HG02798 (cell line): ENCODE data around the gene RNF214.

Experiments
- ATAC-seq: cut with Tn5 transposase; IDR thresholded peaks from one replicate; pipeline ENCODE4 v1.9.1; 2021; ENCODE audit warnings: mild to moderate bottlenecking; ENCODE audit not compliant: unreplicated experiment, poor library complexity

Gene RNF214

DNA sequence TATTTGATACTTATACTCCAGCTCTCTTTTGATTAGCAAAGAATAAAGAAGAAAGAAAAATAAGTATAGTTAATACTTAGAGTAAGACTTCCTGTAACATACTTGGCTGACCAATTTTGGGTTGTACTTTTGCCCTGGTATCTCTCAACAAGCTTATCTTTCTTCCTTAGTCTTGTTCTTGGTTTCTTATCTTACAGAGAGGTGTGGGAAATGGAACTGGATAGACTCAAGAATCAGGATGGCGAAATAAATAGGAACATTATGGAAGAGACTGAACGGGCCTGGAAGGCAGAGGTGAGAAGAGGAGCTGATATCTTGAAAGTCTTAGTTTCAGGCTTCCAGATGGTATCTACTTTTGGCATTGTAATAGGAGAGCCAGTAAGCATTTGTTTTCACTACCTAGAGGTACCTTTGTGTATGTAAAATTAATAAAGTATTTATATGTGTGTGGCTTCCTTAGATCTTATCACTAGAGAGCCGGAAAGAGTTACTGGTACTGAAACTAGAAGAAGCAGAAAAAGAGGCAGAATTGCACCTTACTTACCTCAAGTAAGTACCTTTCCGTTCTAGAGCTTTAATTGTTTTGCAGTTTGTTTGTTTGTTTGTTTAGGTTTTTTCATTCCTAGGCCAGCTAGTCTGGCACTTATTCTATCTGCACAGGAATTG is 47.4 kb downstream of the RNF214 start:
- no peak for ATAC-seq

DNA sequence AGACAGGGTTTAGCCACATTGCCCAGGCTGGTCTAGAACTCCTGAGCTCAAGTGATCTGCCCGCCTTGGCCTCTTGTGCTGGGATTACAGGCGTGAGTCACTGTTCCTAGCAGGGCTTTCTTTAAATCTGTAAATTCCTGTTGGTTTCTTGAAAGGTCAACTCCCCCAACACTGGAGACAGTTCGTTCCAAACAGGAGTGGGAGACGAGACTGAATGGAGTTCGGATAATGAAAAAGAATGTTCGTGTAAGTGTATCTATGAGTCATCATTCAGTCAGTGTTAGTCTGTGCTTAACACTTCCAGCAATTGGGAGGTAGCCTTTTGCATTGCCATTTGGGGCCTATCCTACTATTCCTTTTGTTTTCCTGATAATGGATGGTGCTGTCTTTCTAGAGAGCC is 48.7 kb downstream of the RNF214 start:
- no peak for ATAC-seq

DNA sequence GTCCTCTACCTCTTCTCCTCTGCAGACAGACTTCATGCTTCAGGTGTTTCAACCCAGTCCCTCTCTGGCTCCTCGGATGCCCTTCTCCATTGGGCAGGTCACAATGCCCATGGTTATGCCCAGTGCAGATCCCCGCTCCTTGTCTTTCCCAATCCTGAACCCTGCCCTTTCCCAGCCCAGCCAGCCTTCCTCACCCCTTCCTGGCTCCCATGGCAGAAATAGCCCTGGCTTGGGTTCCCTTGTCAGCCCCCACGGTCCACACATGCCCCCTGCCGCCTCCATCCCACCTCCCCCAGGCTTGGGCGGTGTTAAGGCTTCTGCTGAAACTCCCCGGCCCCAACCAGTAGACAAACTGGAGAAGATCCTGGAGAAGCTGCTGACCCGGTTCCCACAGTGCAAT is 49.4 kb downstream of the RNF214 start:
- ATAC-seq: no peak

DNA sequence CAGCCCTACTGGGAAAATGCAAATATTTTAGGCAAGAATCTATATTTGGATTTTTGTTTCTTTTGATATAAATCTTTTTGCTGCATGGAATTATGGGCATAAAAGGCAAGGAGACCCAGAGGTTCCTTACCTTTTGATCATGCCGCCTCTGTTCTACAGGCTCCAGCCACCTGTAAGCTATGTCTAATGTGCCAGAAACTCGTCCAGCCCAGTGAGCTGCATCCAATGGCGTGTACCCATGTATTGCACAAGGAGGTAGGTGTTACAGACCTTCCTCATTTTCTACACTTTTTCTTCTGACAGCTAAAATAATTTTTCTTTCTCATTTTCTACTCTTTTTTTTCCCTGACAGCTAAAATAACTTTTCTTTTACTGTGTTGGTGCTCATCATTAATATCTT is 50.5 kb downstream of the RNF214 start:
- ATAC-seq: no peak

DNA sequence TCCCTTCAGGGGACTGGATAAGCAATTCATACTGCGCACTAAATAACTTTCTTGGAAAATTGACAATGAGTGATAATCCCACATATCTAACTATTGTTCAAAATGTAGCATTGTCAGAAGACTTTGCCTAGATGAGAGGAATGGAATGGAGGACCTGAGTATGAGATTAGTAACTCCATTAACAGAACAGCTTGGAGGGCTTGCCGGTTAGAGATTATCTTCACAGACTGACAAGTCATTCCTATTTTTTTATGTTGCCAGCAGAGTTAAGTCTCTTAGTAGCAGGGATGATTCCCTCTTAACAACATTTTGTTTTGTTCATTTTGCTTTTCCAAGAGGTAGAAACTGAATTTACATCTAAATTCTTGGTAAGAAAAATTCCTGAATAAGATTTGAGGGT is 51.6 kb downstream of the RNF214 start:
- no peak for ATAC-seq

DNA sequence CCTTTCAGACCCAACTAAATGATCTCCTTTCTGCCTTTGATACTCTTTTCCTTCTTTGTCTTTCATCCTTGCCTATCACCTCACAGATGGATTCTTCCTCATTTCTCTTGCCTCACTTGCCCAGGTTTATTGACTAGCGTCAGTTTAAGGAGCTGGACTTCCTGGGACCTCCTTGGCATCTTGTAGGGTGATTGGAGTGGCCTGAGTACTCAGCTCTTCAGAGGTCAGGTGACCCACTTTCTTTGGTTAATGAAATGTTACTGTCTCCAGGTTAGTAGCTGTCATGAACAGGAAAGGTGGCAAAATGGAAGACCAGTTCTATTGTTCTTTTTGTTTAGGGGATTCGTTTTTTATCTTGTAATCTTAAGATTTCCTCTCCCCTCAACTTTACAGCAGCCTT is 54.1 kb downstream of the RNF214 start:
- ATAC-seq: no peak

DNA sequence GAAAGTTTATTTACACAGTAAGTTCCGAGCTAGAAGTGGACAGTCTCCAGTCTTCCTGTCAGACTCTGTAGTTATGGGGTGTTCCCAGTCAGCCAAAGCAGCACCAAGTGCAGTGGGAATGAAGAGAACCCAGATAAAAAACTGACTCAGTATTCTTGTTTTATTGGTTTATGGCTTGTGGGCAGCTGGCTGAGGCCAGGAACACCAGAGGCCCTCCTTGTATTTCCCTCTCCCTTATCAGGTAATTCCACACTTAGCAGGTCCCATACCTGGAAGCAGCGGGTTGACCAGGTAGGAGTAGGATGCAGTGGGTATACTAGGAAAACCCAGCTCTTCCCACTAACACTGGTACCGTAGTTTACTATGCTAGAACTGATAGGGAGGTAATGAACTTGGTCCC is 55.2 kb downstream of the RNF214 start:
- no peak for ATAC-seq

DNA sequence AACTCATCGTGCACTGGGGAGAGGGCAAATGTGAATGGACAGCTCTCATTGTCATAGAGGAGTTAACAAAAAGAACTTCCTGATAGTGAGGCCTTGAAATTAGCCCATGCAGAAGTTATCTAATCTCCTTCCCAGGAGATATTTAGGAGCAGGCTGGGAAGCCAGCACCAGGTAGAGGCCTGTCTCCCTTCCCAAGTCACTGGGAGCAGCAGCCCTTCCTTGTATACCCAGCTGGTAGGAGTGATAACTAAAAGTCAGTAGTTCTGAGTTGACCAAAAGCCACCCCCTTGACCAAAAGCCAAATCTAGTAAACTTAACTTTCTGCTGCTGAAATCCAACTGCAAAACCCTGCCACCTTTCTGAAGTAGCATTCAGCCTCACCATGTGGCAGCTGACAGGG is 57.3 kb downstream of the RNF214 start:
- no peak for ATAC-seq

DNA sequence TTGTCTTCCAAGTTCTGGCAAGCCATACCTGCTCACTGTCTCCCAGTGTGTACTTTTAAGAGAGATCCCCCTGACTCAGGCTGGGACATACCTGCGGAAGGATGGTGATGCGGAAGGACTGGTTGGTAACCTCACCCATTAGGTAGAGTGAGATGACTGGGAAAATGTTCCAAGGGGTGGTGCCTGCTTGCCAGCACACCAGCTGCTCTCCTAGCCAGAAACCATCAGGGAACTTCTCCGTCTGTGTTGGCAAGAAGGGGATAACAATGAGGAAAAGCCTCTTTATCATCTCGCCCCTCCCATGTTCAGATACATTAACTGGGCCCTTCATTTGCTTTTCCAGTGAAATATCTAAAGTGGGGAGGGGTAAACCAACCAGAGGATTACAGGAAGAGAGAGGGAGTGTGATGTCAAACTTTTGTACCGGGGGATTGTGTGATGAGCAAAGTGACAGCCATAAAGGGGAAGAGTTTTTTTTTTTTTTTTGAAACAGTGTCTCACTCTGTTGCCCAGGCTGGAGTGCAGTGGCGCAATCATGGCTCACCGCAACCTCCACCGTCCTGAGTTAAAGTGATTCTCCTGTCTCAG is 58.4 kb downstream of the RNF214 start, which contains the start of gene BACE1-AS:
Gene BACE1-AS, plus strand, starts transcription at position 538 of the 588 bp plus-strand sequence.
- no peak for ATAC-seq

DNA sequence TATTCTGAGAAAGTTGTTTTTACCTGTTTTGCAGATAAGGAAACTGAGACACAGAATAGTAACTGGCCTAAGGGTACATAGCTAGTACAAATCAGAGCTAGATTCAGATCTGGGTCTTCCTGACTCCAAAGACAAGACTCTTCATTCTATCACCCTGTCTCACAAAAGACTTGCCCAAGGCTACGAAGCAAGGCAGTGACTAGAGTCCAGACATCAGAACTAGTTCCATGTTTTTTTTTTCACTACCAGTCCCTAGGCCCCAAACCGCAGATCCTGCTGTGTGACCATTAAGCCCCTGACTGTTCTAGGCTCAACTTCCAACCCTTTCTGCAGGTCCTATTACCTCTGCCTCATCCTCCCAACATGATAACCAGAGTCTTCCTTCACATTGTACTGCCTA is 60.1 kb downstream of the RNF214 start:
- ATAC-seq: no peak

DNA sequence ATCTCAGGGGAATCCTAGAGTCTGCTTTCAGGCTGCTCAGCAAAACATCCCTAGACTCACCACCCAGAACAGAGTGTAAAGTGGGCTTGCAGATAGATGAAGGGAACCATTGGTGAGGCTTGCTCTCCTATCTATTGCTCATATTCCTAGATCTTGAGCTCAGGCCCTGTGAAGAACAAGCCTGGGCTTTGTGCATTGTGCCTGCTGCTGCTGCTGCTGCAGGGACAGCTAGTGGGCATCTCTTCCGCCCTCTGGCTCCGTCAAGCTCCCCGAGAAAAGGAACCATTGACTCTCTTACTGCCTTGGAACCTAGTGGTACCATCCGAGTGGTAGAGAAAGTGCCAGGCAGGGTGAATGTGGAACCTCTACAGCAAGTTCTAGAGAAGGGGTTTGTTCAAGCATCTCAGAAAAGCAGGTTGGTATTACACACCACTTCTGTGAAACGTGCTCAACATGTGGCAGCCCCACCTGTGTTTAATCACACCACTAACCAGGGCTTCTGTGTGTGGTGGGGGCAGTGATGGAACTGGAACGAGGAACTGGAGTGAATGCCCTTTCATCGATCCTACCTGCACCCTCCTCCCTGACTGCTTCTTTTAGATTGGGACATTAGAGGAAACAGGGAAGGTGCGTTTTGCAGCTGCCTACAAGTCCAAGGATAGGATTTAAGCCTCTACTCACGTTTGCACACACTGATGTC is 63.1 kb downstream of the RNF214 start:
- ATAC-seq: no peak

DNA sequence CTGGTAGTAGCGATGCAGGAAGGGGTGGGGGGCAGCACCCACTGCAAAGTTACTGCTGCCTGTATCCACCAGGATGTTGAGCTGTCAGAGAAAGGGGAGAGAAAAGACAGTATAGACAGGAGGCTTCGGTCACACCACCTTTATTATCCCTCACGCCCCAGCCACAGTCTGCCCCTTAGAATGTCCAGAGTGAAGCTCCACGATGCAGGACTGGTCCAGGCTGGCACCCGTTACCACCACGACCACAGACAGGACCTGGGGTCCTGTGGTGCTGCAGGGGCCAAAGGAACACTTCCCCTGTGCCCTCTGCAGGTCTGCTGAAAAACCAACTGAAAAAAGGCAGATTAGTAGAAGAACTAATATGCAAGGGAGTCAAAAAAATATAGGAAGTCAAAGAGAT is 64.4 kb downstream of the RNF214 start:
- no peak for ATAC-seq

DNA sequence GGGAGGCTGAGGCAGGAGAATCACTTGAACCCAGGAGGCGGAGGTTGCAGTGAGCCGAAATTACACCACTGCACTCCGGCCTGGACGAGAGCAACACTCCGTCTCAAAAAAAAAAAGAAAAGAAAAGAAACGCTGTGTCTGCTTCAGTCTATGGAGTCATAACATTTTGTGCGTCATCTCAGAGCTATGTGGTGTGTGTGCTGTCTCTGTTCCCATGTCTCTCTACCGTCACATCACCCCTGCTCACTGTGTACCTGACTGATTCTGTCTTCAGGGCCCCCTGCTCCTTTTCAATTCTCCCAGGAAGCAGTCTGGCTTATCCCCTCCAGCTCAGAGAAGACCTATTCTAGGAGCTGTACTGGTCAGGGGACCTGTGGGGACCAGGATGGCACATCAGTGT is 65.7 kb downstream of the RNF214 start:
- no peak for ATAC-seq

DNA sequence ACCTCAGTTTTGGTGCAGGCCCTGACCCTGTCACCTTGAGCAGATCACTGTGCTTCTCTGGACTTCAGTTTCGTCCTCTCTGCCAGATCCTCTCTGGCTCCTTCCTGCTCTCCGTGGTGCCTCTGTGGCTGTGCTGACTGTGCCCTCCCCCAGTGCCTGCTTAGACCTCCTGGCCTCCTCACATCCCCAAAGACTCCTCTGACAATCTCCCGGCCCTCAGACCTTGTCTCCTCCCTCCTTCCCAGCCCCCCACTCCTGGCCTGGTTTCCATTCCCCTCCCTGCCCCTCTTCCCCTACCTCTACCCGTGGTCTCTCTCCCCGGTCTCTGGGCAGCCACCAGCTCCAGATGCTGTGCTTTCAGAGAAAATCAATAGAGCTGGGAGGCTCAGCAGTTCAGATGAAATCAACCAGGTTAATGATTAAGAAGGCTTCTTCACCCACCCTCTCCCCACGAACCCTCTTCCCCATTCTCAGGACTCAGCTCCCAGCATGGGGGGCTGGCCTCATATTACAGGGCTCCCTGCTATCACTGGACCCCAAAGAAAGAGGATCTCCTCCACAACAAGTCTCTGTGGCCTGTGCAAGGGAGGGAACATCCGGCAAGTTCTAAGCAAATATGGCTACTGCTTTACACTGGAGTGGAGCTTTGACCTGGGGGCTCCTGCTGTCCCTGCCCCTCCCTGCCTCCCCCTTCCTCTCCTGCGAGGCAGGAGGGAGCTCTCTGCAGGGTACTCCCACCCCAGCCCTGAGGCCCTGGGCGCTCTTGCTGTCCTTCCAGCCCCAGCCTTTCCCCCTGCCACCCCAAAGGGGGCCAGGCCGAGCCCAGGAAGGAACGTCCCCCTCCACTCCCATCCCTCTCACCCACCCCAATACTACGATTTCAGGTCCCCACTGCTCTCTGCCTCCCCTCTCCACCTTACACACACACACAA is 67.1 kb downstream of the RNF214 start:
- ATAC-seq: no peak

DNA sequence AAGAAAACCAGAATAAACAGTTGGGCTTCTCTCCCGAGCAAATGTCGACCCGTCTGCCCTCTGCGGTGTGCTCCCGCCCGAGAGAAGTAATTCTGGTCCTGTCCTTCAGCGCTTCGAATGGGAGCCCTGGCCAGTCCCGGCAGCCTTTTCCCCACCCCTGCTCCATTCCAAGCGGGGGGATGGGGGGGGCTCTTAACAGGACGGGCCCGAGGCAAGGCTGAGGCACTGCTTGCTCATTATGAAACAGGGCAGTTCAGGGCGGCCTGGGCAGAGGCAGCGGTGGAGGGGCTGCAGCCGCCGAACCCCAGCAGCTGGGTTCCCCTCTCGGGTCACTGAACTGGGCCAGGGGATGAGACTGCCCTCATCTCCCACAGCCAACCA is 67.8 kb downstream of the RNF214 start:
- no peak for ATAC-seq

DNA sequence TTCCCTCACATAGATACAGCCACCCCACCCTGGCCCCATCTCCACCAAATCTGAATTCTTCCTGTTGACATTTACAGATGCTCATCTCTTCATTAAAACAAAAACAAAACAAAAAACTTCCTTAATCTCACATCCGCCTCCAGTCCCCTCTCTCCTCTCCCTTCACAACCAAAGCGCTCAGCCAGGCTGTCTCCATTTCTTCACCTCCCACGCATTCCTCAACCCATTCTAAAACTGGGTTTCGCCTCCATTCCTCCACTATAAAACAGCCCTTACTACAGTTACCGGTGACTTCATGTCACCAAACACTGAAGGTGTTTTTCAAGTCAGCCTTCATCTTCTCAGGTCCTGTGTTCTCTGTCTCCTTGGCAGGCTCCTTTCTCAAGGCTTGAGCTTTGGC is 68.3 kb downstream of the RNF214 start:
- ATAC-seq: no peak

DNA sequence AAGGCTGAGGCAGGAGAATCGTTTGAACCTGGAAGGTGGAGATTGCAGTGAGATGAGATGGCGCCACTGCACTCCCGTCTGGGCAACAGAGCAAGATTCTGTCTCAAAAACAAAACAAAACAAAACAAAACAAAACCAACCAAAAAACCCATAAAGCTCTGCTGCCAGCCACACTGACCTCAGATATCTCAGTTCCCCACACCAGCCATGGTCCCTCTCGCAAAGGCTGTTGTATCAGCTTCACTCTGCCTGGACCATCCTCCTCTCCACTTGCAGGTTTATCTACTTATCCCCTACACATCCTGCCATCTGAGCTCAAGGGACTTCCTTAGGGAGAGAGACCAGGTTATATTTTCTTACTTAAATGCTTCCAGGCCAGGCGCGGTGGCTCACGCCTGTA is 69.8 kb downstream of the RNF214 start:
- no peak for ATAC-seq

DNA sequence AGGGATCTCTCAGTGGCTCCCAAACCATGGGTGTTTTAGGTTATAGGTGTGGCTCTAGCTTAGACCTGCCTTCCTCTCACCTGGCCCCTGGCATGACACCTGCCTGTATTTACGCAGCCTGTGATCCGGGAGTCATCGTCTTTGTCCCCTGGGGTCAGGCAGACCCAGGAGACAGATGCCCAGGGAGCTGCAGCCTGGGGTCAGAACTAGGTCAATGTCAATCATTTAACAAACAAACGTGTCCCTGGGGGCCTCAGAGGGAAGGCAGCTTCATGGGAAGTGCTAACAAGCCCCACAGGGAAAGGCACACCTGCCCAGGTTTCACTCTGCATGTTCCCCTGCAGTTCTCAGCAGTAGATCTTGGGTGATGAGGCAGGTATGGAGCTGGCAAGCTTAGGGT is 70.6 kb downstream of the RNF214 start:
- no peak for ATAC-seq

DNA sequence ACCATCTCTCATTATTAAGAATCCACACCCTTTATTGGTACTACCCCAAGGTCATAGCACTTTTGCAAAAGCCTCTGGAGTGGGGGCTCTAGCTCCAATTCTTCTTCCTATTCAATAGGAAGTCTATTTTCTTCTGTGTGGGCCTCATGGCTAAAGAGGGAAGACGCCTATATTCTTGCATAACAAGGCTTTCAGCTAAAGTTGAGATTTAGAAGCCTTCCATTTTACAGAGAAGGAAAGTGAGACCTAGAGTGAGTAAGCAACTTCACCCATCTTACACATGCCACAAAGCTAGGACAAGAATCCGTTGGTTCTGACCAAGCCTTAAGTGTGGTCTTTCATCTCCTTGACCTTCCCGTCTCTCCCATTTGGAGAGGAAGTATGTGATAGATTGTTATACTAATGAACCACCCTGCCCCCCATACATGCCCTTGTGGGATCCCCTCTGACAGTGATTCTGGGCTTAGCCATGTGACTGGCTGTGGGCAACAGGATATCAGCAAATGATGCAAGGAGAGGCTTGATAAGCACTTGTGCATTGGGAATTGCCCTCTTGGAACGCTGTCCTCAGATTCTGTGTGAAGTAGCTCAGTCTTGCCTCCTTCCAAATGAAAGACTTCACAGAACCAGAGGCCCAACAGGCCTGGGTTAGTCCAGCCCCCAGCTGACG is 71.3 kb downstream of the RNF214 start:
- ATAC-seq: no peak

DNA sequence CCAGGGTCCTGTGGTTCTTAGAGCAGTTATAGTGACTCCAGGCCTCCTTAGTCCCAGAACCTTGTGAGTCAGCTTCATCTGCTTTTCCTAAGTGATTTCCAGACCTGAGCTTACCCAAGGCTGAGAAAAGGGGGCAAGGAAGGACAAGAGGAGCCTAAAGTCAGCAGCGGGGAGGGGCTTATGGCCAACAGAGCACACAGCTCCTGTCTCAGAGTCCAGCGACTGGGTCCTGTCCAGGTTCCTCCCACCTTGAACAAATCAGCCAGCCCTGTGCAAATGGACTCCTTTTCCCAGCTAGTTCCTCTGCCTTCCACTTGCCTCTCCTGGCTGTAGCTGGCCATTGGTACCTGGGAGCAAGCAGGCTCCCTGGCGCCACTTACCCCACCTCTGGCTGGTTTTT is 72.7 kb downstream of the RNF214 start:
- no peak for ATAC-seq
